Hair follicle dermal papilla cell (primary cell): ENCODE data around the gene STXBP3. TPM values are rescaled to one million over a fixed set of nuclear protein-coding genes. Genes with fewer than 3 reads are reported as not detected.

Experiments
- total RNA-seq: library from RNA; depleted of rRNA; stranded (reverse); fragments of >200 nt; gene quantifications from 2 replicates; pipeline ENCODE4 v1.2.3, GENCODE V29; 2012

The STXBP3 gene, protein sequence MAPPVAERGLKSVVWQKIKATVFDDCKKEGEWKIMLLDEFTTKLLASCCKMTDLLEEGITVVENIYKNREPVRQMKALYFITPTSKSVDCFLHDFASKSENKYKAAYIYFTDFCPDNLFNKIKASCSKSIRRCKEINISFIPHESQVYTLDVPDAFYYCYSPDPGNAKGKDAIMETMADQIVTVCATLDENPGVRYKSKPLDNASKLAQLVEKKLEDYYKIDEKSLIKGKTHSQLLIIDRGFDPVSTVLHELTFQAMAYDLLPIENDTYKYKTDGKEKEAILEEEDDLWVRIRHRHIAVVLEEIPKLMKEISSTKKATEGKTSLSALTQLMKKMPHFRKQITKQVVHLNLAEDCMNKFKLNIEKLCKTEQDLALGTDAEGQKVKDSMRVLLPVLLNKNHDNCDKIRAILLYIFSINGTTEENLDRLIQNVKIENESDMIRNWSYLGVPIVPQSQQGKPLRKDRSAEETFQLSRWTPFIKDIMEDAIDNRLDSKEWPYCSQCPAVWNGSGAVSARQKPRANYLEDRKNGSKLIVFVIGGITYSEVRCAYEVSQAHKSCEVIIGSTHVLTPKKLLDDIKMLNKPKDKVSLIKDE
- 41.7 and 62.1 TPM in 2 replicates for total RNA-seq

DNA sequence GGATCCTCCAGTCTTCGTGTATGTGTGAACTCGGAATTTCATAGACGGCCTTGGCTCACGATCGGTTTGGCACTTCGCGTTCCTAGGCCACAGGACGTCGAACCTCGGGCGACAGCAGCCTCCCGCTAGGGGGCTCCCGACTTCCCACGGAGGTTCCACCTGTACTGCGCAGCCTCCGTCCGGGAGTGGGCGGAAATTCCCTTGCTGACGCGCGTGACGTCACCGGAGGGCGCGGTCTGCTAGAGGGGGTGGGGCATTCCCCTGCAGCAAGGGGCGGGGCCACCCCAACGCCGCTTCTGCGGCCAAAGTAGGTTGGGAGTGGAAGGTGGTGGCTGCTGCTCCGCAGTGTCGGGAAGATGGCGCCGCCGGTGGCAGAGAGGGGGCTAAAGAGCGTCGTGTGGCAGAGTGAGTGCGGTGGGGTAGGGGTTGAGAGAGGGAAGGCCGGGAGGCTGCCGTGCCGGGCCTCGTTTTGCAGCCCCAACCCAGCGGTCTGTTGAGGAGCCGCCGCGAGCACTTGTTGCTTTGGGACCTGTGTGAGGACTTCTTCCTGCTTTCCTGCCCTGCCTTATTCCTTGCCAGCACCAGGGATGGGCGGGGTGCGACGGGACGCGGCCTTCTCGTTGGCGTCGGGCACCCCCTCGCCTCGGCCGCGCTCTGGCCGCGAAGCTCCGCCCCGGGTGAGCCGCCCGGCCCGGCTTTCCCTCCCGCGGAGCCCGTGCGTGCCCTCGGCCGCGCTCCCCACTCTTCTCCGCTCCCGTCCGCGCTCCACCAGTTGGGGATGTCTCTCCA lies at the start of gene STXBP3:
Gene STXBP3, plus strand, starts transcription at position 293 of the 789 bp plus-strand sequence. Its CDS starts 64 bp downstream, at position 357.

DNA sequence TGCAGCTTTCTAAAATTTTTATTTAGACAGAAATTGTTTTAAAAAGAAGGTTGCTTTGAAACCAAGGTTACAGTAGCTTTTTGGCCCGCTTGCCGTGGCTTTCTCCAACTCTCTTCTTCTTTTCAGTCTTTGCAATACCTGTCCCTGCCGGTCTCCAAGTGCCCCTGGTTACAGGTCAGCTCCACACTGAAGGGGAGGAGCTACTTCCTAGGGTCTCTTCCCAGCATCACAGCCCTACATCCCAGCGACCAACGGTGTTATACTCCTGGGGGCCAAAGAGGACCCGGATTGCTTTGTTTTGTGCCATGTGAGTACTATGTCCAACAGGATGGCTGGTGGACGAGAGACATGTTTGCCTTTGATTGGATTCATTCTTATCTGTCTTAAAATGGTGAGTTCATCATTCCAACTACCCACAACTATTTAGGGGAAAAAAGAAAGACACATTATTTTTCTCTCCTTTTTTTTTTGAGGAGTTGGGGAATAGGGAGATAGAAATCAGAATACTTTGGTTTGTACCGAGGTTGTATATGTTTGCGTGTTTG lies 33.8 kb upstream of the STXBP3 start, which contains the start of gene FNDC7:
Gene FNDC7, plus strand, starts transcription at position 303 of the 545 bp plus-strand sequence. Its CDS starts 26 bp downstream, at position 329.

DNA sequence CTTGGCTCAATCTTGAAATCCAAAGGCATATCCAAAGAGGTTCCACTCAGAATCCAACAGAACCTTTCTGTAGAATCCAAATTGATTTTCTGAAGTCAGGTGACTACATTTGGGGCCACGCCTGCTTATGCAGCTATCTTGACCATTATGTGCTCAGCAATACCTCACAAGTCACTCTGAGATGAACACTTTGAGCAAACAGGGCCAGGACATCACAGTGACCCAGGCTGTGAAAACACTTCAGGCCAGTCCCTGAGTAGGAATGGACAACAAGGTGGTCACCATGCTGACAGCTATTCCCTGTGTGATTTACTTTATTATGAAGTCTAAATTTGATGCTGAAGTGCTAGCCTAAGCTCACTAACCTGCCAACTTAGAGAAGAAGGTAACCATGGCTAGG lies 110.5 kb downstream of the STXBP3 start, which contains the start of gene AKNAD1:
Gene AKNAD1, minus strand, starts transcription at position 101 of the 400 bp plus-strand sequence. CDS start 4,430 bp downstream, outside the sequence.

Other genes with a start within 250 kb of the STXBP3 start
- 22.0 and 23.2 TPM in 2 replicates for gene EEIG2, start 186.6 kb upstream of the STXBP3 start, total RNA-seq
- 4.5 and 4.6 TPM in 2 replicates for gene HENMT1, start 85.6 kb upstream of the STXBP3 start, total RNA-seq
- 16.0 and 17.7 TPM in 2 replicates for gene PRPF38B, start 54.4 kb upstream of the STXBP3 start, total RNA-seq
- not detected in 2 replicates for gene FNDC7, start 33.8 kb upstream of the STXBP3 start, total RNA-seq
- gene AKNAD1, start 110.4 kb downstream of the STXBP3 start, total RNA-seq: 0.49 TPM in 1 of 2 replicates, not detected in the other
- 43.6 and 47.4 TPM in 2 replicates for gene GPSM2, start 130.3 kb downstream of the STXBP3 start, total RNA-seq
- gene CLCC1, start 216.8 kb downstream of the STXBP3 start, total RNA-seq: 28.7 and 30.3 TPM in 2 replicates